Measurements from ENCODE around the gene OTOS. TPM values are rescaled to one million over a fixed set of nuclear protein-coding genes. Genes with fewer than 3 reads are reported as not detected.

The OTOS gene
- polyA plus RNA-seq, 5 donors: not detected

DNA sequence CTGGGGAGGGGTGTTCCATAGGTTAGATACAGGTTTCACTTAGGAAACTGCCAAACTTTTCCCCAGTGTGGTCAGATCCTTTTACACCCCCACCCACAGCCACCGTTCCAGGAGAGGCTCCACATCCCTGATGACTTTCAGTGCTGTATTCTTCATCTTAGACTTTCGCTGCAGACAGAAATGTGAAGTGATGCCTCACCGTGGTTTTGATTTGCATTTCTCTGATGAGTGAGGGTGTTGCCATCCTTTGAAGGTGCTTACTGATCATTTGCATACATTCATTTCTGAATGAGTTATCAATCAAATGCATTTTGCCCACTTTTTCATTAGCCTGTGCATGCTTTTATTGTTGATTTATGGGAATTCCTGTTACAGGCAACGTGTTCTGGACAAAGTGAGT, 19.3 kb downstream of the OTOS start:
- no peak for DNase-seq

DNA sequence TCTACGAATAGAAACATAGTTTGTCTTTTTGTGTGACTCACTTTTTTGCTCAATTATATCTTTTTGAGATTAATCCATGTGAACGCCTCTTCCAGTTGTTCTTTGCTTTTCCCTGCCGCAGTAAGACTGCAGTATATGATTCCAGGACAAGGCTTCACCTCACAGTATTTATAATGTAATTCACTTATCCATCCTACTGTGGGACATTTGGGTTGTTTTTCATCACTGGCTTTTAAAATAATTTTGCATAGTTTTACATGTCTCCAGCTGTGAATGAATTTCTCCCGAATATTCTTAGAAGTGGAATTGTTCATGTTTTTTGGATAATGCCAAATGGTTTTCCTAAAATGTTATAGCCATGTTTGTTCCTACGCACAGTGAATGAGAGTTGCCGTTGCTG, 26.2 kb downstream of the OTOS start:
- no peak for DNase-seq

- no peak for DNase-seq
These were observed 27.4 kb downstream of the OTOS start for GRCh38 chr2:240112914-240113690.

DNA sequence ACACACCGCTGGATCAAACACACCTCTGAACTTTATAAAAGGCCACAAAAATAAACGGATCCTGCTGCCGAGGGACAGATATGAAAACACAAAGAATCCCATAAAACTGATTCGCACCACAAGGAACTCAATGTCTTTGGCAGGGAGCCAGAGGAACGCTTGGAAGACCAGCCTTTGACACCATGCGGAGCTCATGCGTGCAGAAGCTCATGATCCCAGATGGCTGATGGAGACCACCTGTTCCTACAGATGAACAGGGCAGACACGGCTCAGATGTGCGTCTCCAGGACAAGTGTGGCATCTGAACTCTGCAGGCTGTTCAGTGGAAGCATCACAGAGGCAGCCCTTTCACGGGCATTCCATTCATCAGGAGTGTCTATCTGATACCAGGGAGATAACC, 29.2 kb downstream of the OTOS start:
- DNase-seq: no peak

DNA sequence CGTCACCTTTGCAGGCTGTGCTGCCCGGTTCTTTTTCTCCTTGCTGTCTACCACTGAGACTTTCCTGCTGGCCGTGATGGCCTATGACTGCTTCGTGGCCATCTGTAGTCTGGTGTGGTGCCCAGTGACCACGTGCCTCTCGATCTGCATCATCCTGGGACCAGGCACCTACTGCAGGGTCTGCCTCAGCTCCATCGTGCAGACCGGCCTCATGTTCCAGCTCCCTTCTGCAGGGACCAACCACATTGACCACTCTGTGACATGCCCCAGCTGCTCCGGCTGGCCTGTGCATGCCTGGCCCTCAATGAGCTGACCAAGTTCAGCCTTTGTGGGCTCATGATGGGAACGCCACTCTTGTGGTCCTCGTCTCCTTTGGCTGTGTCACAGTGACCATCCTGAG, 31.1 kb downstream of the OTOS start:
- DNase-seq: no peak

- no peak for DNase-seq
These were observed 33.0 kb downstream of the OTOS start for GRCh38 chr2:240107477-240107796.

DNA sequence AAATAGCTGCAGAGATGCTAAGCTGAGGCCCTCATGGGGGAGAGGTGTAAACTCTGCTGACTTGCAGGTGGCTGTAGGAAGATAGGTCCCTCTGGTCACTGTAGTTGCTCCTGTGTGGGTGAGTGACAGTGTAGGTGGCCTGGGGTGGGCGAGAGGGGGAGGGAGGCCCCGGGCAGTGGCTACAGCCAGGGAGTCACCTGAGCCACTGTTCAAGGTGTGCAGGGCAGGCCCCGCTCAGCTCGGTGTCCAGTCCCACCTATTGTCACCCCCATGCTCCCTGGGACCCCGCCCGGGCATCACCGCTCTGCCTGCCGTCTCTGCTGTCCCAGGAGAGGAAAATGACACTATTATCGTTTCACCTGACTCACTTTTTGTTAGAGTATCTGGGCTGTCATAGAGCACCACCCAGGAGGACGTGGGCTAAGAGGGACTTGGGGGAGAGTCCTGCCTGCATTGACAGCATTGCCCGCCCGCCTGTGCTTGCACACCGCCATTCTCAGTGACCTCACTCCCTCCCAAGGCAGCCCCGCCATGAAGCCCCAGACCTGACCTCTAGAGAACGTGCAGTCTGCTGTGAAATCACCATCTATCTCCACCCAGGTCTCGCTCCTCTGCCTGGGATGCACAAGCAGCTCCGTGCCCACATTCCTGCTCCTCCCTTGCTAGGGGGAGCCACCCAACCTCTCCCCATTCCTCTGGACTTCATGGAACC, 33.5 kb downstream of the OTOS start:
- no peak for DNase-seq

DNA sequence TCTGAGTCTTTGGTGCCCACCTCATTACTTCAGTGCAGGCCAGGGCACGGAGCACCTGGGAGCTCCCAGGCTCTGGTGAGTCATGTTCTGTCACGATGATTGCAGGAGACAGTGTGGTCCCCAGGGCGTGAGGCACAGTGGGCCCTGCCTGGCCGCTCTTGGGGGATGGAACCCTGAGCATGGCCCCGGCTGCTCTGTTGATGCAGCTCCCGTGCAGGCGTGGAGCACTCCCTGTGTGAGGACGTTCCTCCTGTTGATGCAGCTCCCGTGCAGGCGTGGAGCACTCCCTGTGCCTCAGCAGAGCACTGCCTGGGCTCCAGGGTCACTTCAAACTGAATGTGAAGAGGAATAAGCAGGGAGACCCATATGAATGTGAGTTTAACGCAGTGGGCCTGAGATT, 34.5 kb downstream of the OTOS start:
- DNase-seq: no peak

DNA sequence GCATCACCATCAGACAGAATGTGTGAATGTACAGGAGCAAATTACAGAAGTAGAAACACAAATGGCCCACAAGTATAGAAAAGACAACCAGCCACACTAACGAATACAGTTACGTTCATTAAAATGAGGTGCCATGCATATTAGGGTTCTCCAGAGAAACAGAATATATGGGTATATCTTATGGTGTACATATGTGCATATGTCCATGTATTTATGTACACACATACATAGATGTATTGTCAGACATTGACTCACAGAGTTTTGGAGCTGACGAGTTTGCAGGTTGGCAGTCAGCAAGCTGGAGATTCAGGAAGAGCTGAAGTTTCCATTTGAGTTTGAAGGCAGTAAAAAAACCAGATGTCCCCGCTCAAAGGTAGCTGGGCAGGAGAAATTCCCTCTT, 37.3 kb downstream of the OTOS start:
- no peak for DNase-seq

DNA sequence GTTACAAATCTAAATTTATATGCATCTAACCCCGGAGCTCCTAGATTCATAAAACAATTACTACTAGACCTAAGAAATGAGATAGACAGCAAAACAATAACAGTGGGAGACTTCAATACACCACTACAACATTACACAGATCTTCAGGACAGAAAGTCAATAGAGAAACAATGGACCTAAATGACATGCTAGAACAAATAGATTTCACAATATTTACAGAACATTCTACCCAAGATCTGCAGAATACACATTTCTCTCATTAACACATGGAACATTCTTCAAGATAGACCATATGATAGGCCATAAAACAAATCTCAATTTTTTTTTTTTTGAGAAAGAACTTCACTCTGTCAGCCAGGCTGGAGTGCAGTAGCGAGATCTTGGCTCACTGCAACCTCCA, 42.1 kb downstream of the OTOS start:
- no peak for DNase-seq

- no peak for DNase-seq
These were observed 44.6 kb downstream of the OTOS start for GRCh38 chr2:240095556-240096523.

DNA sequence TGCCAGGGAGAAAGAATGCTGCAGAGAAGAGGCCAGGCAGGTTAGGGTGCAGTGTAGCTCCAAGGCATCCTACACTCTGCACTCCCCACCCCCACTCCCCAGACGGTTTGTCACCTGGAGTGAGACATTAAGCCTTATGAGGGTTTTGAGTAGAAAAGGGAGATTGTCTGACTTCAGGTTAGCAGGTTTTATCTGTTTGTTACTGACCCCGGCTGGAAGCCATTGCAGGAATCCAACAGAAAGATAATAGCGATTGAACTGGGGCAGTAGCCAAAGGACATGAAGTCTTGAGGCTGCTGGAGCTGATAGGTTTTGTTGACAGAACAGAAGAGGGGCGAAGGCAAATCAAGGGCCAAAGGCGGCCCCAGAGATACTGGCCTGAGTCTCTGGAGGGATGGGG, 51.2 kb downstream of the OTOS start:
- DNase-seq: no peak

Other genes with a start within 250 kb of the OTOS start
- 100 to 1,000 TPM in 2 of 5 donors, 10 to 100 TPM in 3; 90.6 to 112 (median 97.2) TPM for gene NDUFA10, start 115.3 kb downstream of the OTOS start, polyA plus RNA-seq (ENCODE audit: insufficient read depth in 1 of 5, insufficient read length in 5 of 5, low replicate concordance in 1 of 5)
- gene OR6B2, start 110.2 kb downstream of the OTOS start, polyA plus RNA-seq (ENCODE audit: insufficient read depth in 1 of 5, insufficient read length in 5 of 5, low replicate concordance in 1 of 5): not detected
- not detected for gene OR6B3, start 87.1 kb downstream of the OTOS start, polyA plus RNA-seq (ENCODE audit: insufficient read depth in 1 of 5, insufficient read length in 5 of 5, low replicate concordance in 1 of 5)
- 100 to 1,000 TPM in 1 of 5 donors, 10 to 100 TPM in 4; 49.0 to 116 (median 72.5) TPM for gene COPS9, start 4.4 kb downstream of the OTOS start, polyA plus RNA-seq (ENCODE audit: insufficient read depth in 1 of 5, insufficient read length in 5 of 5, low replicate concordance in 1 of 5)